Astrocyte of the cerebellum (primary cell): ENCODE data around the gene ADGRB3.

ENCODE experiments used
- DNase-seq: peaks from one replicate; pipeline ENCODE4 v3.0.0-alpha.2; 2011; ENCODE audit warnings: low read depth
- H3K4me3 ChIP-seq: 2 replicates; pipeline ENCODE4 v1.5.1; 2011; ENCODE audit warnings: mild to moderate bottlenecking, low read depth, low read length, moderate library complexity
- in situ Hi-C: cut with HindIII; loops from 2 replicates; pipeline ENCODE4 v1.10.0; 2017; ENCODE audit warnings: low sequenced_read_pairs
- TF ChIP-seq, protein P1 (sequence below): IDR thresholded peaks from 2 replicates; pipeline ENCODE4 v1.5.1; 2012; ENCODE audit warnings: low read length, low read depth, moderate library complexity, mild to moderate bottlenecking; ENCODE audit errors: missing control alignments

Gene ADGRB3

GRCh38 chr6:69220375-69220774 lies 585.3 kb downstream of the ADGRB3 start:
- DNase-seq, result no peak
- in situ Hi-C loops, result no loop called here
- no peak overlapping the region for H3K4me3 ChIP-seq
- TF ChIP-seq, protein P1, sequence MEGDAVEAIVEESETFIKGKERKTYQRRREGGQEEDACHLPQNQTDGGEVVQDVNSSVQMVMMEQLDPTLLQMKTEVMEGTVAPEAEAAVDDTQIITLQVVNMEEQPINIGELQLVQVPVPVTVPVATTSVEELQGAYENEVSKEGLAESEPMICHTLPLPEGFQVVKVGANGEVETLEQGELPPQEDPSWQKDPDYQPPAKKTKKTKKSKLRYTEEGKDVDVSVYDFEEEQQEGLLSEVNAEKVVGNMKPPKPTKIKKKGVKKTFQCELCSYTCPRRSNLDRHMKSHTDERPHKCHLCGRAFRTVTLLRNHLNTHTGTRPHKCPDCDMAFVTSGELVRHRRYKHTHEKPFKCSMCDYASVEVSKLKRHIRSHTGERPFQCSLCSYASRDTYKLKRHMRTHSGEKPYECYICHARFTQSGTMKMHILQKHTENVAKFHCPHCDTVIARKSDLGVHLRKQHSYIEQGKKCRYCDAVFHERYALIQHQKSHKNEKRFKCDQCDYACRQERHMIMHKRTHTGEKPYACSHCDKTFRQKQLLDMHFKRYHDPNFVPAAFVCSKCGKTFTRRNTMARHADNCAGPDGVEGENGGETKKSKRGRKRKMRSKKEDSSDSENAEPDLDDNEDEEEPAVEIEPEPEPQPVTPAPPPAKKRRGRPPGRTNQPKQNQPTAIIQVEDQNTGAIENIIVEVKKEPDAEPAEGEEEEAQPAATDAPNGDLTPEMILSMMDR, result no peak

DNA sequence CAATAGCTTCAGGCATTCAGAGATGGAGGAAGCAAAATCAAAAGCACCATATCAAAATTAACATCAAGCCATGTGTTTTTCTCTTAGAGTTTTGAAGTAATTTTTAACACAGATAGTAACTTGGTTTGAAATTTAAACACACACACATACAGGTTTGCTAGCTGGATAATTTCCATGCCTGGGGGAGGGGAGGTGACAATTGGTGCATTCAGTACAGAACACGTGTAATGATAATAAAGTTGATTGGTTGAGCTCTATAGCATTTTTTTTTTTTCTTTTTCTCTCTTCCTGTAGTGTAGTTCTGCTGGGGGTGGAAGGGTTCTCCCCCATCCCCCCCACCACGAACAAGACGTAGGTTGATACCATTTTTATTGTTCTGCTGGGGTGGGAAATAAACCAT lies 596.9 kb downstream of the ADGRB3 start:
- TF ChIP-seq, protein P1, result no peak
- DNase-seq, result no peak
- no peak overlapping the region for H3K4me3 ChIP-seq
- in situ Hi-C loops, result no loop called here

- in situ Hi-C loops, result no loop called here
- no peak overlapping the region for H3K4me3 ChIP-seq
- TF ChIP-seq, protein P1, result no peak
- no peak for DNase-seq
Observed at GRCh38 chr6:69232496-69232895, 597.4 kb downstream of the ADGRB3 start.

DNA sequence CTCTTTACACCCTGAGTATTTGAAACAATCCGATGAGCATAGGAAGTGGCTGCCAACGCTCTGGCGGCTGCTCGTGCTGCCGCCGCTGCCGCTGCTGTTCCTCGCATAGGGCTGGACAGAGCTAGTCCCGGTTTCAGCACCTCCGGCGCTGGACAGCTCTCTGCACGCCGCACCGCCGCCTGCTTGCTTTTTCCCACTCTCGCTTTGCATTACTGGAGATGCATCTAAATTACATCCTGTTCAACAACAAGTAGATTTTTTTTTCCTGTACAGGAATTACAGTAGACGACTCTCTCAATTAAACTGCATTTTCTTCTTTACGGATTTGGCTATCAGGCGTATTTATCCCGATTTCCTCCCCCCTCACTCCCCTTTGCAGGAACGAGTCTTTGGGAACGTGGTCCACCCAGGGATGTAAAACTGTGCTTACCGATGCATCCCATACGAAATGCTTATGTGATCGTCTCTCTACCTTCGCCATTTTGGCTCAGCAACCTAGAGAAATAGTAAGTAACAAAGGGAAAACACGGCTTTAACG lies 597.9 kb downstream of the ADGRB3 start:
- in situ Hi-C loops, result no loop called here
- TF ChIP-seq, protein P1, result no peak
- DNase-seq, result peak; percentile 67

GRCh38 chr6:69238067-69238466 lies 603.0 kb downstream of the ADGRB3 start:
- TF ChIP-seq, protein P1, result no peak
- no peak overlapping the region for H3K4me3 ChIP-seq
- DNase-seq, result no peak
- in situ Hi-C loops, result no loop called here

More for the DNA sequence above, 597.9 kb downstream of the ADGRB3 start:
- no peak overlapping the region for H3K4me3 ChIP-seq

DNA sequence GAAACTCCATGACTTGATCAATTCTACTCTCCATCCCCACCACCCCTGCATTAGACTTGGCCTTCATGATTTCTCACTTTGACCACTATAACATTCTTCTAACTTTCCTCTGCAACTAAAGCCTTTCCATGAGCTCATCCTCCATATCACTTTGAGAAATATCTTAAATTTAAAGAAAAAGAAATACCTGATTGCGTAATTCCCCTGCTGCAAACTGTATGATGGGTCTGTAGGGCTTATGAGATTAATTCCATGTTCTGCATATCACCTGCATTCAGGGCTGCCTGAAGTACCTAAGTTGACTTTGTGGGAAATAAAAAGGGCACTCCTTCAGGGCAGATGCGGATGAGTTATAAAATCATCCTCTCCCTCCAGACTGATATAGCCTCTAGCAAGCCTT lies 611.9 kb downstream of the ADGRB3 start:
- TF ChIP-seq, protein P1, result no peak
- no peak overlapping the region for H3K4me3 ChIP-seq
- in situ Hi-C loops, result no loop called here
- DNase-seq, result no peak

GRCh38 chr6:69261010-69261409 lies 625.9 kb downstream of the ADGRB3 start:
- no peak overlapping the region for H3K4me3 ChIP-seq
- in situ Hi-C loops, result no loop called here
- TF ChIP-seq, protein P1, result no peak
- DNase-seq, result no peak
